ENCODE data around the gene CENPO. TPM values are rescaled to one million over a fixed set of nuclear protein-coding genes. Genes with fewer than 3 reads are reported as not detected.

The CENPO gene
- total RNA-seq, 1 donor from 2014 or later = 3.1 TPM

DNA sequence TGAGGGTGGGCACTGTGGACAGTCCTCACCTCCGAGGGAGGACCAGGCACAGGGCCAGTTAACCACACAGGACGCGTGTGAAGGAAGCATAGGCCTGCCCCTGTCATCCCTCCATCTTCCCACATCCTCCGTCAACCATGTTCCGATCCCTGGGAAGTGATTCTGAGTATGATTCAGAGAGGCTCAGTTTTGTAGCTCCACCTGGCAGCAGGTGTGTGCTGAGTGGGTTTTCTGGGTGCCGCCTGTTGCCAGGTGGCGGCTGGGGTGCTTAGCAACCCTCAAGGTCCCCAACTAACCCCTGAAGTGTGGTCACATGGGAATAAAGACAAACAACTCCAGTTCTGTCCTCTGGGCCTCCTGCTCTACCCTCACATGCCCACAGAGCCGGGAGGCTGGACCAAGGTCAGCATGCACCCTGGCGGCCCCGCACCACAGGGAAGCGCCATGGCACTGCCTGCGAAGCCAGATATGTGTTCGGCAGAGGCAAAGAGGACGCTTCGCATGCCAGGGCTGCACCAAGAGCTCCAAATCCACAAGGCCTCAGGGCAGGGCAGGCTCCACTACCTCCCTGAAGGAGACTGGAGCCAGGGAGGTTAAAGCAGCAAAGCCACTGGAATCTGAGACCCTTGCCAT is 66.9 kb downstream of the CENPO start:
- DNase-seq (ENCODE audit: low spot score) = no peak

DNA sequence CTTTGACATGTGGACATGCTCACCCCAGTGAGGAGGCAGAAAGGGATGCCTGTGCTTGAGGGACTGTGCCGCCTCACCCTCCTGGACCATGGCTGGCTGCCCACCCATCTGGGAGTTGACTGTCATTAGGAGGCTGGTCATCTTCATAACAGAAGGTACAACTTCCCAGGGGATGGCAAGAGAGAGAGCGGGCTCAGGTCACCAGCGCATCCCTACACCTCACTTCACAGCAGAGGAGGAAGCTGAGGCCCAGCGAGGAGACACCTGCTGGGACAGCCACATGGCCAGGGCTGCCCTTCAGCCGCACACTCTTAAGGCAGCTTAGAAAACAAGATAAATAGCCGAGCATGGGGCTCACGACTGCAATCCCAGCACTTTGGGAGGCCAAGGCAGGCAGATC is 67.4 kb downstream of the CENPO start:
- no peak for DNase-seq (ENCODE audit: low spot score)

DNA sequence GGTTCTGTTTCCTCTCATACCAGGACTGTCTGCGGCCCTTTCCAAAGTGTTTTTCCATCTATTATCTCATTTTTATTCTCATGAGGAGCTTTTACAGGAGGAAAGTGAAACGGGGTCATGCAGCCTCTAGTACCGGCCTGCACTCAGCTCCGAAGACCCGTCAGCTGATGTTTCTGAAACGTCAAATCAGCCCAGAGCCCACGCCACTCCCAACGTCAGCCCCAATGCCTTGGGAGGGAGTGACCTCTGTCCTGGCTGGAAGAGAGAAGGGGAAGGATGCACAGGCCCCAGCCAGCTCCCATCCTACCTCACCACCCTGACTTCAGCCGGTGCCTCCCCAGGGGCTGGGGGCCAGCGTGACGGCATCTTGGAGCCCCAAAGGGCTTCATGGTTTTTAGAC is 68.3 kb downstream of the CENPO start:
- DNase-seq (ENCODE audit: low spot score) = no peak

DNA sequence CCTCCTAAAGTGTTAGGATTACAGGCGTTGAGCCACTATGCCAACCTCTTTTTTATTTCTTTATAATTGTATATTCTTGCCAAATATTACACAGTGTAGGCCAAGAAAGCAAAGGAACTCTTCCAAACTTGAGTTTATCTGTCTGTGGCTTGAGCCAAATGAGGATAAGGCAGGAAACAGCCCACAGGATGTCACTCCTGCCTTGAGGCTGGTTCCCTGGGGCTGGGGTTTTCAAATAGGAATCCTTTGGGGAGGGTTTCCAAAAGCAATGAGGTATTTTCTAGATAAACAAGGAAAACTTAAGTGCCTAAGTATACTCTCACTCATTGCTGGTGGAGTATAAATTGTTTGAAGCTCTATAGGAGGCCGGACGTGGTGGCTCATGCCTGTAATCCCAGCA is 70.4 kb downstream of the CENPO start:
- no peak for DNase-seq (ENCODE audit: low spot score)

DNA sequence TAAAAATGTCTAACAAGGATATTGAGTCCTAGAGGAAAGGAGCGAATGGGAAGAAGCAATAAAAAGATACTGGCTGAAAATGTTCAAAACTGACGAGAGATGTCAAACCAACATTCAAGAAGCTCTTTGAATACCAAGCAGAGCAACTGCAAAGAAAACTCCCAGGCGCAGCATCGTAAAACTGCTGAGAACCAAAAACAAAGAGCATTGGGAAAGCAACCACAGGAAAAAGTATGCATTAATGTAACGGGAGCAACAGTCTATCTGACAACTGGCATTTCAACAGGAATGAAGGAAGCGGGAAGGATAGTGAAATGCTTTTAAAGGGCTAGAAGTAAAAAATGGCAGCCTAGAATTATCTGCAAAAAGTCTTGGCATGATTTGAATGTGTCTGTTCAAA is 73.7 kb downstream of the CENPO start:
- no peak for DNase-seq (ENCODE audit: low spot score)

DNA sequence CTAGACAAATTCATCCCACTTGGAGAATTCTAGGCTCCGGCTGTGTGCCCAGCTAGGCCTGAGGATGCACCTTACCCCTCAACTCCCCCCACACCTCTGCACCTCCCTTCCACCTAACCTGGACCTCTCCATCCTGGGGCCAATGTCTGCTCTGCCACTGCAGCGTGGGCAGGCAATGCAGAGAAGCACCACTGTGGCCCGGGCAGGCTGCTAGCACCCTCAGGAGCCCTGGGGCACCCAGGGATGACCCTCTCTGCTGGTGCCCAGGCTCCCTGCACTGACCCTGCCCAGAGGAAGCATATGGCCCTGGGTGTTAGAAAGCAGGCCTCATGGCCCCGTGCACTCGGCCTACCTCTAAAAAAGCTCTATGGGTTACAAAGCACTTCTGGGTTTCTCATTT is 77.2 kb downstream of the CENPO start:
- DNase-seq (ENCODE audit: low spot score) = no peak

DNA sequence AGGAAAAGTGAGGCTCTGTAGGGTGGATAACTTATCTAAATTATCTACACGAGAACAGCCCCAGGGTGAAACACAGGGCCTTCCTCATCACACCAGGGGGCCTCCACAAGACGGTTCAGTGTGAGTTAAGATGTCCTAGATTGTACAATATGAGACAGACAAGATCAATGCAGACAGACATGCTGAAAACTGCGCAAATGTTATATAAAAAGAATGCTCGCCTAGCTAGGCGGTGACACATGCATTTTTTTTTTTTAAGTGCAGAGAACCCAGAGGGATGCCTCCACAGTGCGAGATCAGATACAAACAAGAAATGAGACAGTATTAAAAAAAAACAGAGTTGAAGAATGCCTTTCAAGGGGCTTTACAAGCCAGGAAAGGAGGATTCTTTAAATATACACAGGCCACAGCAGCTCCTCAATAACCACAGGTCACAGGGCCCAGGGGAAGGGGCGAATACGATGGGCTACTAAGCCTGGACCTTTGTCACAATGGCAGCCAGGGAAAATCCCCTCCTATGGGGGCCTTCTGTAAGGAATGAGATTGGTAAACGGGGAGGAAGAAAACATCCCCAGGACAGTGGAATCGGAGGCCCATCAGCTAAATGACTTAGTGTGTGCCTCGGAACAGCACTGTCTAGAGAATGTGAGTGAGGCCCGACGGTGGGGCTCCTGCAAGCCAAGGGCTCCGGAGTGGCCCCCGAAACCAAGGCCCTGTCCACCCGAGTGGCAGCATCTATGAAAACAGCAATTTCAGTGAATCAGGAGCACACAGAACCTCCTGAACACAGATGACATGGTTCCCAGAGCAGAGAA is 77.9 kb downstream of the CENPO start:
- no peak for DNase-seq (ENCODE audit: low spot score)

DNA sequence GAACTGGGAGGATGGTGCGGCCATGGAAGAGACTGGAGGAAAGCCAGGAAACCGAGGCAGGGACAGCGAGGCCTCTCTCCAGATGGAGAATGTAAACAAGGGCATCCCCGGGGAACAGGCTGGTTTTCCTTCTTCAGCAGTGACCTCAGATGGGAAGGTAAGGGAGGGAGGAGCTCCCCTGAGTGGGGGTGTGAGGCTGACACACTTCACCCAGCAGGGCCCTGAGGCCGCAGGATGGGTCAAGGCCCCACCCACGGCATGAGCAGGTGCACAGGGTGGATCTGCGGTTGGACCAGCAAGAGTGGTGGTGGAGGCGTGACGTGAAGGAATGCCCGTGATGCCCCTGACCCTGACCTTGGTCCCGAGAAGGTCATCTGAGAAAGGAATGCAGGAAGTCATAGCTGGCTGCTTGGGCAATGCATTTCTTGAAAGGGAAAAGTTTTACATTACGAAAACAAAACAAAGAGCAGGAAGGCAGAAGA is 78.7 kb downstream of the CENPO start:
- DNase-seq (ENCODE audit: low spot score) = peak; percentile 15

Other genes starting within 250 kb of the CENPO start
- gene PTRHD1, start within 50 bp of the CENPO start, total RNA-seq (ENCODE audit: insufficient read depth, low replicate concordance) = 27.4 TPM
- gene ADCY3, start 126.8 kb downstream of the CENPO start, total RNA-seq (ENCODE audit: insufficient read depth, low replicate concordance) = 35.6 TPM
- 5.3 TPM for gene DNAJC27, start 178.5 kb downstream of the CENPO start, total RNA-seq (ENCODE audit: insufficient read depth, low replicate concordance)
- gene EFR3B, start 248.7 kb downstream of the CENPO start, total RNA-seq (ENCODE audit: insufficient read depth, low replicate concordance) = 4.3 TPM